ENCODE results near the gene TNFRSF1B.

TNFRSF1B gene

DNA sequence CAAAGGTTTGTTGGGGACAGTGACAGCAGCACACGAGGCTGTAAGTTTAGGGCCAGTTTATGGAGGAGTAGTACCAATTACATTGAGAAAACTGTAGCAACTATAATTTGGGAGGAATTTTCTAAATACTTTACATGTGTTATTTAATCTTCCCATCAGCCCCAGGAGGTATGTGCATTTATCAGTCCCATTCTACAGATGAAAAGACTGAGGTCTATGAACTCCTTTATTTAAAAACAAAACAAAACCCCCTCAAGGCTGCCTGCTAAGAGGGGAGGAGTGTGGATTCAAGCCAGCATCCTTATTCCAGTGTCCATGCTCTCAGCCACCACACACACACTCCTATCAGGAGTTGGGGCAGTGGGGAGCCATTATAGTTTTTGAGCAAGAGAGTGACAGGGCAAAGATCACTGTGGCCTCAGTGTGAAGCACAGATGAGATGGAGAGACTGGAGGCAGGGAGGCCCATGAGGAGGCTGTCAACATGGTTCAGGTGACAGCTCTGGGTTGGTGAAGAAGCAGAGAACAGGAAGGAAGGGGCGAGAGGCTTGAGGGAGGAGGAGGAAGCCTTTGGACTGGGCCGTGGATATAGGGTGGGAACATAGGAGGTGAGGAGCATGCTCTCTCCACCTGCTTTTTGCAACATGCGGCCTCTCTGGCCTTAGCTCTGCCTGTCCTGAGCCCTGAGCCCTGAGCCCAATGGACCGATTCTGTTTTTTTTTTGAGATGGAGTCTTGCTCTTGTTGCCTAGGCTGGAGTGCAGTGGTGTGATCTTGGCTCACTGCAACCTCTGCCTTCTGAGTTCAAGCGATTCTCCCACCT is 9.7 kb downstream of the TNFRSF1B start:
- DNase-seq (ENCODE audit: low spot score) = no peak

DNA sequence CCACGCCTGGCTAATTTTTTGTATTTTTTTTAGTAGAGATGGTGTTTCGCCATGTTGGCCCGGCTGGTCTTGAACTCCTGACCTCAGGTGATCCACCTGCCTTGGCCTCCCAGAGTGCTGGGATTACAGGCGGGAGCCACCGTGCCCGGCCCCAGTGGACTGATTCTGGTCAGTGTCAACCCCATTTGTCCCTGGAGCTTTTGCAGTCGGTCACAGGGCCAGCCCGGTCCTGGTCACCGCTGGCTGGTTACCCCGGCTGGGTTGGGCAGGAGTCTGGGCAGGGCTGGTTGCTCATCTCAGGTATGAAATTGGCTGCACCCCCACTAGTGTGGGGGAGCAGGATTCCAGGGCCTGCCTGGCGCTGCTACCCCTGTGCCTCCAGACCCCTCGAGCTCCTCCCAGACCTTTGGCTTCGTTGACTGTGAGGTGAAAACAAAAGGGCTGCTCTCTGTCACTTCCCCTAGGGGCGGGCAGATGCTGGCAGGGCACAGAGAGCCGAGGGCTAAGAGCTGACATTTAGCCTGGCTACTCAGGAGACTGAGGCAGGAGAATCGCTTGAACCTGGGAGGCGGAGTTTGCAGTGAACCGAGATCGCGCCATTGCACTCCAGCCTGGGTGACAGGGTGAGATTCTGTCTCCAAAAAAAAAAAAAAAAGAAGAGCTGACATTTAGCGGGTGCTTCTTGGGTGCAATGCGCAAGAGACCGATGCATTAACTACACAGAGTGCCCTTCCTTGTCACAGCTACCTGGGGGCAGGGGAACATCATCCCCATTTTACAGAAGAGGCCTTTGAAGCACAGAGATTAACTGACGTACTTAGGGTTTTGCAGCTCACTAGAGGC is 10.6 kb downstream of the TNFRSF1B start:
- DNase-seq (ENCODE audit: low spot score) = no peak

DNA sequence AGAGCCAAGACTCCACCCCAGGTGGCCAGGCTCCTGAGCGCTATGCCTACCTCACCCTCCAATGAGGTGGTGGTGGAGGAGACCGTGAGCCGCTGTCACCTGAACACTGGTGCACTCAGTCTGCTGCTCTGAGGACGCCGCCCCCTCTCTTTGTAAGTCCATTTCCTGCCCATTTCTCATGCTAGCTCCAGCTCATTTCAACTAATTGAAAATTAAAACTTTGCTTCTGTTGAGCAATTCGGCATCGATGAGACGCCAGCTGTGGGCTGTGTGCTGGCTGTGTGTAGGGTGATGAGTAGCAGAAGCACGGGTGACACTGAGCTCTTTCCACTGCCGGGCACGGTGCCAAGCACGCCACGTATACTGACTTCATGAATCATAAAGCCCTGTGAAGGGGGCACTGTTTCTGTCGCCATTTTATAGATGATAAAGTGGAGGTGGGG is 11.2 kb downstream of the TNFRSF1B start:
- DNase-seq (ENCODE audit: low spot score) = no peak

DNA sequence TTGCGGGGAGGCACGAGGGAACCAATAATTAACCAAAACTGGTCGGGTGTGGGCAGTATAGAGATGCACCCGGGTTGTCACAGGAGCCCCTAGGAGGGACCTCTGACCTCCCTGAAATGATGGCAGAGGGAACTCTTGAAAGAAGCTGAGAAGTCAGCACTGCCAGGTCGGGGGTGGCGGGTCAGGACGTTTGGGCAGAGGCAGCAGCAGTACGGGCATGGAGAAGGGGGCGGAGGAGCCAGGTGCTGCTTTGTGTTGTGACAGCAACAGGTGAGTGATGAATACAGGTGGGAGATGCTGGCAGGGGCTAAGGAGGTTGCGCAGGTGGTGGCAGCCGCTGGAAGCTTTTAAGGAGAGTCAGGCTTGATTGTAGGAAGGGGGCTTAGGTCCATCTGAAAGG is 11.7 kb downstream of the TNFRSF1B start:
- DNase-seq (ENCODE audit: low spot score) = no peak

DNA sequence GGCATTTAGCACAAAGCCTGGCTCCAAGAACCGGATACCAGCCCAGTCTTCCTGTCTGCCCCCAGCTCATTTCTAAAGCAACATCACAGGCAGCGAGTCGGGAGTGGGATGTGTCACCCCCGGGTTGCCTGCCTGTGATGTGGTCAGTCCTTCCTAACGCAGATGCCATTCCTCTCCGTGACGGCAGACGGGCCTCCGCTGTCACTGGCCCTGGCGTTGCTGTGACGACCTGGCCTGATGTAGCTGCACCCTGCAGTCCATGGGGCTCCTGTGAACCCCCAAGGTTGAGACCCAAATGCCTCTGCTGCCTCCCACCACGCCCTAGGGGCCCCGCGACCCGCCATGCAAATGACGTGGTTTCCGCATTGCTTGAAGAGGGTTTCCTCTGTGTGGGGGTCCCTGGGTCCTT is 12.3 kb downstream of the TNFRSF1B start:
- no peak for DNase-seq (ENCODE audit: low spot score)

DNA sequence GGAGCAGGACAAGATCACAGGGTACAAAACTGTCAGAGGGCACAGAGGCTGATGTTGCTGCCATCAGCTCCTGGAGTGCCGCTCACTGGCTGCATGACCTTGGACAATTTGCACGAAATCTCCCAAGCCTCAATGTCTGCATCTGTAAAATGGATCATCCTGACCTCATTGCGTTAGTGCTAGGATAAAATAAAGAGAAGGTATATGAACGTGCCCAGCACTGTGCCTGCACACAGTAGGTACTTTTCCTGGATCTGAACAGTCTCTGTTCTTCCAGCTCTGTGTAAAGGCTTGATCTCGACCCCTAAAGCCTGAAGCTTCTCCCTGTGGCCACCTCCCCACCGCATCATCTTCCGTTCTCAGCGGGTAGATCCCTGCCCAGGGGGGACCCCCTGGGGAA is 12.9 kb downstream of the TNFRSF1B start:
- no peak for DNase-seq (ENCODE audit: low spot score)

DNA sequence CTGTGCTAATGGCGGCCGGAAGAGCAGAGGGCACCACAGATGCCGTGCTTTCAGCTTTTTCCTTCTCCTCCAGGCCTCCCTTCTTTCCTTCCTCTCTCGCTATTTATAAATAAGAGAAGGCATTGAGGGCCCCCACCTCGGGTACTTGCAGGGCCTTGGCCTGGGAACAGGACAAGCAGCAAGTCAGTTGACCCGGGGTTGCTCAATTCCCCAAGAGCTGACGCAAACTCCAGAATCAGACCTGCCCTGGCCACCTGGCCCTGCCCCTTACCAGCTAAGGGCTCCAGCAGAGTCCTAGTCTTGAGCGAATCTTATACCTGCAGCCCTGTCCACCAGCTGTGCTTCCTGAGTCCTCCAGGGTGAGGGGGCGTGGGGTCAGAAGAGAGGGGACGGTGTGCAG is 13.5 kb downstream of the TNFRSF1B start:
- no peak for DNase-seq (ENCODE audit: low spot score)

DNA sequence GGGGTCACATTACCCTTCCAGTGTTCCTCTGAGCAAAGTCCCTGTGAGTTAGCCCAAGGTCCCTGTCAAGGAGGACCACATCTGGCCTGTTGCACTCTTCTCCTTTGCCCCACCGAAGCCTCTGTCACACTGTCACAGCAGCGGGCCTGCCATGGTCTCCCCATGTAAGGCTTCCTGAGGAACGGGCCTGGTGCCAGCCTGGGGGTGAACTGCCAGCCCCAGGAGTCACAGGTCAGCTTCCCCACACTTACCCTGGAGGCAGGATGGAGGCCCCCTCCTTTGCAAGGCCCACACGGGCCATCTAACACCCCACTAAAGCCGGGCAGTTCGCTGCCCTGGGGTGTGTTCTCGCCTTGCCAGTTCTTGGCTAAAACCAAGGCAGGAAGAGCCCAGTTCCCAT is 14.1 kb downstream of the TNFRSF1B start:
- no peak for DNase-seq (ENCODE audit: low spot score)

DNA sequence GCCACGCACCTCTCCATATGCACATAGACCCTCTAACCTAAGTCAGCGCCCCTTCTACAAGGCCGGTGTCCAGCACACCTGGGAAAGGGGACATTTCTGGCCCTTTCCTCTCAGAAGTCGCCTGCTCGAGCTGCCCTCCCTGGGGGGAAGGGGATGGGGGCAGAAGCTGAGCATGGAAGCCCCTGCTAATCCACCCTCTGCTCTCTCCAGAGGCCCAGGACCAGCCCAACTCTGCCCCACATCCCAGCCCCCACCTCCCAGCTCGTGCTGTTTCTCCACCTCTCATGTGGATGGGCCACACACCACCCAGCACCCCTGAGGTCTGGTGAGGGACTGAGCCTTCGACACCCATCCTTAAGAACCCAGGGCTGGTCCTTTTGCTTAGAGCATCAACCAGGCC is 14.8 kb downstream of the TNFRSF1B start:
- no peak for DNase-seq (ENCODE audit: low spot score)

DNA sequence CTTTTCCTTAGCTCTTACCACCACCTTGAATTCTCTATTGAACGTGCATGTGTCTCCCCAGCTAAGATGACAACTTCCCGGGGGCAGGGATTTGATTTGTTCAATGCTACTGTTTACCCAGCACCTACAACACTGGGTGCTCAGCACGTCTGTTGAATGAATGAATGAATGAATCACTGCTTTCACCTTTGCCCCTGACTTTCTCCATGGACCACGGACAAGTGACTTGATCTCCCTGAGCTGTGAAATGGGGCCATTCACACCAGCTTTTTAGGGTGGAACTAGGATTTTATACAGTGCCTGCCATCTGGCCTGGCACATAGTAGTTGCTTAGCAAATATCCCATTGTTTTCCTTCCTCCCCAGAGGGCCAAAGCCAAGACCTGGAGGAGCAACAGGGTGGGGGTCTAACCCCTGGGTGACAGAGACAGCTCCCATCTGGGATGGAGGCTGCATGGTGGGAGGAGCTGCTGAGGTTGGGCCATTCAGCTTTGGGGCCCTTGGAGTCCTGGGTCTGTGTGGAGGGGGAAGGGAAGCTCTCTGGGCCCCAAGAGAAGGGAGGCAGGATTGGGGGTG is 15.7 kb downstream of the TNFRSF1B start:
- no peak for DNase-seq (ENCODE audit: low spot score)

DNA sequence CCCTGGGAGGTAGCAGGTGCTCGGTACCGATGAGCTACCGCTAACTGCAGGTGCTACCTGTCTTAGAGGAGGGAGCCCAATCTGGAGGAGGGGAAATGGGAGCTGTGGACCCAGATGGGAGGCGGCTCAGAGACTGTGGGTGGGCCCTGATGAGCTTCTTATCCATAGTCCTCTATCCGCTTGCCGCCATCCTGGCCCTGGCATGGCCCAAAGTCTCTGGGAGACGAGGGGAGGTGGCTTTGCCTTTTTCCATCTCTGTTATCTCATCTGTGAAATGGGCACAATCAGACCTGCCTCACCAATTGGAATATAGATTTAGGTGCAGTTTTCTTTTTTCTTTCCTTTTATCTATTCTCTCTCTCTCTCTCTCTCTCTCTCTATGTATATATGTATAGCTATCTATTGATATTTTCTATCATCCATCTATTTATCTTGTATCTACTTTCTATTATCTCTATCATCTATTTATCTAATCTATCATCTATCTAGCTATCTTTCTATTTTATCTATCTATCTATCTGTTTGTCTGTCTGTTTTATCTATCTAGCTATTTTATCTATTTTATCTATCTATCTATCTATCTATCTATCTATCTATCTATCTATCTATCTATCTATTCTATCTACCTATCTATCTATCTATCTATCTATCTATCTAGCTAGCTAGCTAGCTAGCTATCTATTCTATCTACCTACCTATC is 16.5 kb downstream of the TNFRSF1B start:
- DNase-seq (ENCODE audit: low spot score) = no peak

DNA sequence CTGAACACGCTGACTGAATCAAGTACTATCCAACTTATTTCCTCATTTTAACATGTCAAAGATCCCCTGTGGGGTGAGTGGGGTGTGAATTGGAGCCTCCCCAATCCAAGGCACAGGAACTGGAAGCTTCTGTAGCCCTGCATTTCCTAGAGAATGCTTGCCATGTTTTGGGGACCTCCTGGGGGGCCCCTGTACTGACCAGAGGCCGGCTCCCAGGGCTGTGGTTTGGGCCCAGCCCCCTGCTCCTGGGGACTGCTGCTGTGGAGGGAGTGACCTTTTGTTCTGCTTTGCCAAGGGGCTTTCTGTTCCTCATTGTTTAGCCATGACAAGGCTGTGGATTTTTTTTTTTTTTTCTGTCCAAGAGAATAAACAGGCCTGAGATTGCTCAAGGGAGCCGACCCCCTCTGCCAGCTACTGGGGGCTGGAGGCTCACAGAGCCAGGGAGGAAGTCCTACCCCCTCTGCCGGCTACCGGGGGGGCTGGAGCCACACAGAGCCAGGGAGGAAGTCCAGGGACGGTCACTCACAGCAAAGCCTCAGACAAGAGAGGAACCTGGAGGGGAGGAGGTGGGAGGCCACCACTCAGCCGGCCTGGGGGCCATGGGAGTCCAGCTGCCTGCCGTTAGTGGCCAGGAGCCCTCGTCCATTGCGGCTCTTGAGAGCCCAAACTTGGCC is 17.4 kb downstream of the TNFRSF1B start:
- peak; percentile 7 for DNase-seq (ENCODE audit: low spot score)

DNA sequence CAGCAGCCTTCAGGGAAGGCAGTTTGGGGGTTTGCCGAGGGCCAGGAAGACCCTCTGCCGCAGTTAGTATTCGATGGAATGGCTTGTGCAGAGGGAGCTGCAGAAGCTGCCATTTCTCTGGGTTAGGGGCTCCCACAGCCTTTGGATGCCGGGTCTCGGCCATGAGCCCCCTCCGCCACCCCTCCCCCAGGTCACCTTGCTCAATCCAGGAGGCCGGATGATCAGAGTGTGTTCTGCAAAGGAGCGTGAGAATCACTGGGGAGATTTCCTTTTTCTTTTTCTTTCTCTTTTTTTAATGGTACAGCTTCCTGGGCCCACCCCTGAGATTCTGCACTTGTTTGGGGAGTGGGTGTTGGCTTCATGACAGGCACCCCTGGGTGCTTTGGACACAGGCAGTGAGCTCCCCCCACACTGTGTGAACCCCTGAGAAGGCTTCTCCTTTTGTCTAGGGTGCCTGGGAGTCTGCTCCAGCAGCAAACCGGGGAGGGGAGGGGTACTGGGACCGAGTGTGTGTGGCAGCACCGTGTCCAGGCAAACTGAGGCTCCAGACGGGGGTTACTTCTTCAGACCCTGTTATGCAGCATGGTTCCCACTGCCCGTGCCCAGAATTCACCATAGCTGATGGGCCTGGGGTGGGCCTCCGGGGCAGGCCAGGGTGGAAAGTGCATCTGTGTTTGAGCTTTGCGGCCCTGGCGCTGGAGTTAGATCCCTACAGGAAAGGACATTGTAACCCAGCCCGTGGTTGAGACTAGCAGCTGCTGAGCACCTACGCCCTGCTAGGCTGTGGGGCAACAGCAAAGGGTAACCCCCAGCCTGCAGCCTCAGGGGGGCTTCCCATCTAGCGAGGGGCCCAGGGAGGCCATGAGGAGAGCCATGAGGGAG is 18.5 kb downstream of the TNFRSF1B start:
- no peak for DNase-seq (ENCODE audit: low spot score)

DNA sequence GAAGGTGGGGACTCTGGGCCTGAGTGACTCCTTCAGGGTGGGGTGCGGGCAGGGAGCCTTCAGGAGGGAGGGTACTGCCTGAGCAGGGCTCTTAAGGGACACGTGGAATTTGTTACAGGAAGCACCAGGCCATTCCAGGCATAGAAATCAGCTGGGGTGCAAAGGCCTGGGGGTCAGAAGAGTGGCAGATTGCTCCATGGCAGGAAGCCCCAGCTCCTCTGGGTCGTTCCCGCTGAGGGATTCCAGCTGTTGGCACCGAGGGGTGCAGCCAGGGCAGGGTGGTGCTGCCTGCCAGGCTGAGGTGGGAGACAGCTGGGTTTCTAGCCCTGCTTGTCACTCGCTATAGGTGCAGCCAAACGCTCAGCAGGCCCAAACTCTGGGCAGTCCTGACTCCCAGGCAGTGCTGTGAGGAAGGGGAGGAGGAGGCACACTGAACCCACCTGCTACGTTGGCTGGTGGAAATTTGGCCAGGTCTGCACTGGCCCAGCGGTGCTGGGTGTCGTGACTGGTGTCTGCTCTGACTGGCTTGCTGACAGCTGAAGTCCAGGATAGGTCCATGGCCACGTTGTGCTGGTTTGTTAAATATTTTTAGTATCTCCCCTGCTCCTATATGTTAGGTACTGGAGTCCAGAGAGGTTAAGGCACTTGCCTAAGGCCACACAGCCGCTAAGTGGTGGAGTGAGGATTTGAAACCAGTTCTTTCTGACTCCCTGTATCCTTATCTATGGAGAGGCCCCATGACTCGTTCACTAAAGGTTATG is 19.3 kb downstream of the TNFRSF1B start:
- no peak for DNase-seq (ENCODE audit: low spot score)

DNA sequence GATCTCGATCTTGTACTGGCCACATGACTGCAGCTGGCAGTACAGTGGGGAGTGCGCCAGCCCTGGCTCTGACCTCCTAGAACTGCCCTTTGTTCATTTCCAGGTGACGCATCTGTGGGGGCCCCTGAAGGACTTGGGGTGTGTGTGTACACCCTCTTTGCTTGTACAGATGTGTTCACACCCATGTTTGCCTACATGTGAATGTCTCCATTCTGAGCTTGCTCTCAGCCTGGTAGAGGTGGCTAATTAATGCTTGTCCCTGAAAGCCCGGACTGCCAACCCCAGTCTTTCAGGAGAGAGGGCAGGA is 19.8 kb downstream of the TNFRSF1B start:
- DNase-seq (ENCODE audit: low spot score) = no peak

DNA sequence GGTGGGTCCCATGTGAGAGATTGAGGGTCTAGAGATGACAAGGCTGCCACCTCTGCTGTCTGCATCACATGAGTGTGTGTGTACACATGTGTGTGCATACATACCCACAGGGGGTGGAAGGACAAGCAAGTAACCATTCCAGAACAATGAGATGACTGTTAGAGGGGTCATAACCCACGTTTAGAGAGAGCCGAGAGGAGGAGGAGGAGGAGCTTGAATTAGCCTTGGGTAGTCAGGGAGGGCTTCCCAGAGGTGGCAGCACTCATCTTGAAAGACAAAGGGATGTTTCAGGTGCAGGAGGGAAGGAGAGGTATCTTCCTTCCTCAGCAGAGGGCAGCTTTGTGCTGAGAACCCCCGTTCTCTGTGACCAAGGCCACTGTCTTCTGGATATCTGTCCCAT is 21.3 kb downstream of the TNFRSF1B start:
- DNase-seq (ENCODE audit: low spot score) = no peak

DNA sequence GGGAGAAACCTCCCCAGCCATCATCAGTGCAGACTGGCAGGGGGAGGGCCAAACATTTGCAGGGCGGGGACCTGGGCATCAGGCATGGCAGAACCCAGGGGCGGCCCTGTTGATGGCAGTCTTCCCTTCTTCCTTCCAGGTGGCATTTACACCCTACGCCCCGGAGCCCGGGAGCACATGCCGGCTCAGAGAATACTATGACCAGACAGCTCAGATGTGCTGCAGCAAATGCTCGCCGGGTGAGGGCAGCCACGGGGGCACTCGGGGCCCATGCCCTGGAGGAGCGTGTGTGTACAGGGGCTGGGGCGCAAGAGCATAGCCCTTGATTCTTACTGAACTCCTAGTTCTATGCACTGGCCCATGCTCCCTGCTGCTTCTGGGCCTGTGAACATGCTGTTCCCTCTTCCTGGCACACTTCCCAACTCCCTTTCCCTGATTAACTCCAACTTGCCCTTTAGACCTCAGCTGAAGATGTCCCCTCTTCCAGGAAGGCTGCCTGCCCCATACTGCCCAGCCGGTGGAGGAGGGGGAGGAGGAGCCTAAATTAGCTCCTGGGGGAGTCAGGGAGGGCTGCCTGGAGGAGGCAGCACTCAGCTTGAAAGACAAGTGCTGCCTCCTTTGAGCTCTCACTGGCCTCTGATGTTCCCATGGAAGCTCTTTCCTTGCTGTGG is 22.0 kb downstream of the TNFRSF1B start:
- DNase-seq (ENCODE audit: low spot score) = no peak

DNA sequence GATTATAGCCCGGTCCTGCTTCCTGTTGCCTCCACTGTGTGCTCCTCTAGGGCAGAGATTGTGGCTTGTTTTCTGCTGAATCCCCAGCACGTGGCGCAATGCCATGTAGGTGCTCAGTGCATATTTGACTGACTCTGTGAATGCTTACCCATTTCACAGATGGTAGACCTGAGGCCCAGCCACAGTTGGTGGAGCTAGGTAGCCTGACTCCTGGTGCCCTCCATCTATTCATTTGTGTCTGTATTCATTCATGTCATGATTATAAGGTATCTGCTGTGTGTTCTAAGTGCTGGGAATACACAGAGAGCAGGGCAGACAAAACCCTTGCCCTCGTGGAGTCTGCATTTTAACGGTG is 22.5 kb downstream of the TNFRSF1B start:
- no peak for DNase-seq (ENCODE audit: low spot score)

DNA sequence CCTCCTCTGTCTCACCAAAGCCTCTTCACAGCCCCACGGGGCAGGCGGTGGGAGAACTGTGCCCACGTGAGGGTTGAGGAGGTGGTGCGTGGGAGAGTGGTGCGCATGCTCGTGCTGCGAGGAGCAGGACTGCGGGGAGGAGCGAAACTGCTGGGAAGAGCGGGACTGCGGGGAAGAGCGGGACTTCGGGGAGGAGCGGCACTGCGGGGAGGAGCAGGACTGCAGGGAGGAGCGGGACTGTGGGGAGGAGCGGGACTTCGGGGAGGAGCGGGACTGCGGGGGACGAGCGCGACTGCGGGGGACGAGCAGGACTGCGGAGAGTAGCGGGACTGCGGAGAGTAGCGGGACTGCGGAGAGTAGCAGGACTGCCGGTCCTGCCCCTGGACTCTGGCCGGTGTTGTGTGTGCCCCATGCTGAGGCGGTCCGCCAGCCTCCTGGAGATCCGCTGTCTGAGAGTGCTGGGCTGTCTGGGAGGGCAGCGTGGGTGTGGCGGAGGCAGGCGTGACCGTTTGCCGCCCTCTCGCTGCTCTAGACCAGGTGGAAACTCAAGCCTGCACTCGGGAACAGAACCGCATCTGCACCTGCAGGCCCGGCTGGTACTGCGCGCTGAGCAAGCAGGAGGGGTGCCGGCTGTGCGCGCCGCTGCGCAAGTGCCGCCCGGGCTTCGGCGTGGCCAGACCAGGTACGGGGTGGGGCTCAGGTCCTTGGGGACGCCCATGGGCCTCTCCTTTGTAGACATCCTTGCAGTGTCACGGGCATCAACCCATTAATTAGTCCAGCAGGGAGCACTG is 24.6 kb downstream of the TNFRSF1B start:
- no peak for DNase-seq (ENCODE audit: low spot score)
